ENCODE results near the gene TOMM5. TPM values are rescaled to one million over a fixed set of nuclear protein-coding genes. Genes with fewer than 3 reads are reported as not detected.

The TOMM5 gene
- 72.0 TPM for total RNA-seq

GRCh38 chr9:37592108-37592951 is at the start of gene TOMM5:
TOMM5 (minus strand) TSS chr9:37592597; CDS start chr9:37592532, 65 bp downstream.
- H3K4me3 ChIP-seq (ENCODE audit: low read length in 3 of 3), result peak within 1 kb of the TSS; percentile 98 to 100 (median 99)

DNA sequence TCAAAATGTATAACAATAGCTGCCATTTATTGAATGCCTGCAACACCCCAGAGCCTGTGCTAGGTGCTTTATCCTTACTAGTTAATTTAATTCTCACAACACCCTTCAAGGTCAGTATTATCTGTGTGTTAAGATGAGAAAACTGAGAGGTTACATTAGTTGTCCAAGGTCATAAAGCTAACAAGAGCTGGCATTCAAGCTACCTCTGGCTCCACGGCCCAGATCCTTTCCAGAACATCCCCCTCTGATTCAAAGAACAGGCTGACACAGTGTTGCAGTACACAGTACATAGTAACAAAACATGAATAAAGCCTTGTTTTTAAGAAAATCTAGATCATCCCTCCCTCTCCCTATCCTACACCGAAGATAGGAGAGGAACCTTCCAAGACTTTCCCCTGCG is 48.9 kb upstream of the TOMM5 start:
- H3K36me3 ChIP-seq (ENCODE audit: control insufficient read depth in 3 of 3, insufficient read depth in 3 of 3, low read length in 3 of 3), result no peaks in the 10 kb centered on the region
- no peak overlapping the region for H3K9ac ChIP-seq (ENCODE audit: low read depth in 1 of 3, low read length in 3 of 3)
- H3K4me1 ChIP-seq (ENCODE audit: control insufficient read depth in 3 of 3, insufficient read depth in 3 of 3, low read length in 3 of 3), result peaks cover 15 to 22% (median 19%) of the 10 kb centered on the region in 3 donors
- peaks cover 0 to 4% (median 3%) of the 10 kb centered on the region in 3 donors for H3K27me3 ChIP-seq (ENCODE audit: control insufficient read depth in 3 of 3, insufficient read depth in 3 of 3, low read length in 3 of 3)
- no peak overlapping the region for H3K4me3 ChIP-seq (ENCODE audit: low read length in 3 of 3)
- no peak overlapping the region for H3K27ac ChIP-seq (ENCODE audit: low read depth, low read length)
- no peaks in the 10 kb centered on the region for H3K9me3 ChIP-seq (ENCODE audit: control insufficient read depth in 3 of 3, low read length in 3 of 3)

More at GRCh38 chr9:37592108-37592951, at the start of gene TOMM5:
- Histone ChIP-seq H3K27ac (ENCODE audit: low read depth, low read length) (peak within 1 kb of the TSS; percentile 77), H3K36me3 (ENCODE audit: control insufficient read depth in 3 of 3, insufficient read depth in 3 of 3, low read length in 3 of 3) (peaks cover 2 to 17% (median 14%) of the 10 kb centered on the region in 3 donors), H3K9me3 (ENCODE audit: control insufficient read depth in 3 of 3, low read length in 3 of 3) (no peaks in the 10 kb centered on the region), H3K9ac (ENCODE audit: low read depth in 1 of 3, low read length in 3 of 3) (peak within 1 kb of the TSS; percentile 93 to 97 (median 96)), H3K27me3 (ENCODE audit: control insufficient read depth in 3 of 3, insufficient read depth in 3 of 3, low read length in 3 of 3) (peaks cover 0 to 5% (median 0%) of the 10 kb centered on the region in 3 donors), H3K4me1 (ENCODE audit: control insufficient read depth in 3 of 3, insufficient read depth in 3 of 3, low read length in 3 of 3) (peaks cover 12 to 33% (median 13%) of the 10 kb centered on the region in 3 donors)

DNA sequence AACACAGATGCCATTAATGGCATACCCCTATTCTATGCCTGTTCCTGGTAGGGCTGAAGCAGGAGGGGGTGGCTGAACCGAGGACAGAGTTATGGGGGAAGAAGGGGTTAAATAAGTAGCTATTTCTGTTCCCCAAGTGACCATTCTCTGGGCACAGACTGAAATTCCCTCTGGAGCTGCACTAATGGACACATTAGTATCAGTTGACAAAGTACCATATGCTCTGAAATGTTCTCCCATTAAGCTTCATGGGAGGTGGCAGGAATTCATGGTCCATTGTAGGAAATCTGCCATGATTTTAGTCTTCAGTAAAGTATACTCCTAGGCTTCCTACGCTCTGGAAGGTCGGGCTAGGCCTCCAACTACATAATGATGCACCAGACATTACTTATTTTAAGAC is 47.8 kb upstream of the TOMM5 start:
- Histone ChIP-seq H3K36me3 (ENCODE audit: control insufficient read depth in 3 of 3, insufficient read depth in 3 of 3, low read length in 3 of 3) (no peaks in the 10 kb centered on the region), H3K27me3 (ENCODE audit: control insufficient read depth in 3 of 3, insufficient read depth in 3 of 3, low read length in 3 of 3) (peaks cover 0 to 4% (median 3%) of the 10 kb centered on the region in 3 donors), H3K9me3 (ENCODE audit: control insufficient read depth in 3 of 3, low read length in 3 of 3) (no peaks in the 10 kb centered on the region), H3K4me1 (ENCODE audit: control insufficient read depth in 3 of 3, insufficient read depth in 3 of 3, low read length in 3 of 3) (peaks cover 12 to 13% (median 13%) of the 10 kb centered on the region in 3 donors), H3K4me3 (ENCODE audit: low read length in 3 of 3) (peak overlapping the region in 1 of 3 donors; percentile 37), H3K27ac (ENCODE audit: low read depth, low read length) (no peak overlapping the region), H3K9ac (ENCODE audit: low read depth in 1 of 3, low read length in 3 of 3) (no peak overlapping the region)

DNA sequence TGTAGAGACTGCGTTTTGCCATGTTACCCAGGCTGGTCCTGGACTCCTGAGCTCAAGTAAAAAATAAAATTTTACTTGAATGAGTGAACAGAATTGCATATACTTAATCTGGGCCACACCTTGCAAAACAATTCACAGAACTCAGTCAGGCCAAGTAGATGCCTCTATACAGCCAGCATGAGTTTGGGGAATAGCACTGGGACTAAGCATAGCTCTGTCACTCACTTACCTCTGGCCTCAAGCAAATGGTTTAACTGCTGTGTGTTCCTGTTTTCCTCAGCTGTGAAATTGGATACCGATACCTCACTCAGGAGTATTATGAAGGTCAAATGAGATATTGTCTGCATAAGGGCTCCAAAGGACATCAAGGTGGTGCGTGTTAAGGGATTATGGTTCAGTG is 47.4 kb upstream of the TOMM5 start:
- peak overlapping the region in 1 of 3 donors; percentile 37 for H3K4me3 ChIP-seq (ENCODE audit: low read length in 3 of 3)
- peaks cover 12 to 13% (median 13%) of the 10 kb centered on the region in 3 donors for H3K4me1 ChIP-seq (ENCODE audit: control insufficient read depth in 3 of 3, insufficient read depth in 3 of 3, low read length in 3 of 3)
- no peak overlapping the region for H3K9ac ChIP-seq (ENCODE audit: low read depth in 1 of 3, low read length in 3 of 3)
- H3K9me3 ChIP-seq (ENCODE audit: control insufficient read depth in 3 of 3, low read length in 3 of 3), result no peaks in the 10 kb centered on the region
- no peaks in the 10 kb centered on the region for H3K36me3 ChIP-seq (ENCODE audit: control insufficient read depth in 3 of 3, insufficient read depth in 3 of 3, low read length in 3 of 3)
- peaks cover 0 to 4% (median 3%) of the 10 kb centered on the region in 3 donors for H3K27me3 ChIP-seq (ENCODE audit: control insufficient read depth in 3 of 3, insufficient read depth in 3 of 3, low read length in 3 of 3)
- H3K27ac ChIP-seq (ENCODE audit: low read depth, low read length), result no peak overlapping the region

DNA sequence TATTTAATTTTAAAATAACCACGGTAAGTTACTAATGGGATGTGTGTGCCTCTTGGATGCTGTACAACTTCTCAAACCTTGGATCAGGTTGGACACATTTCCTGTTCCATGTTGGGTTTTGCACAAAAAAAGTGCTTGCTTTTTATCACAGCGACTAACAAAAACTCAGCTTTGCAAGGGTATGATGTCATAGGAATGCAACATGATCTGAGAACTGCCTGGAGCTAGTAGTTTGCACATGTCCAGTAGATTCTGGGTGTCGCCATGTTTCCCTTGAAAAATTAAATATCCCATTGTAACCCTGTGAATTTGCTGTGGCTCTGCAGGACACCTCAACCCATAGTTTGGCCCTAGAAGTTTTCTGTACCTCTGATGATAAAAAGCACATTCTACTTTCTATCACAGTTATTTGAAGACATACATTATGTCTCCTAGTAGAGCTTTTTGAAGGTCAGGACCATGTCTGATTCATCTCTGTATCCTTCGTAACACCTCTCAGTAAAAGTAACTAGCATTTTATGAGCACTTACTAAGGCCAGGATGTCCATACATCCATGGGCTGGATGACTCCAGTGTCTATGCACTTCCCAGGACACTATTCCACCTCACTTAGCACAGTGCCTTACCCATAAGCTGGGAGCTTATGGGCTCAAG is 46.8 kb upstream of the TOMM5 start:
- no peak overlapping the region for H3K4me3 ChIP-seq (ENCODE audit: low read length in 3 of 3)
- H3K9ac ChIP-seq (ENCODE audit: low read depth in 1 of 3, low read length in 3 of 3), result no peak overlapping the region
- H3K9me3 ChIP-seq (ENCODE audit: control insufficient read depth in 3 of 3, low read length in 3 of 3), result no peaks in the 10 kb centered on the region
- H3K27ac ChIP-seq (ENCODE audit: low read depth, low read length), result no peak overlapping the region
- H3K27me3 ChIP-seq (ENCODE audit: control insufficient read depth in 3 of 3, insufficient read depth in 3 of 3, low read length in 3 of 3), result peaks cover 0 to 3% (median 3%) of the 10 kb centered on the region in 3 donors
- H3K36me3 ChIP-seq (ENCODE audit: control insufficient read depth in 3 of 3, insufficient read depth in 3 of 3, low read length in 3 of 3), result no peaks in the 10 kb centered on the region
- H3K4me1 ChIP-seq (ENCODE audit: control insufficient read depth in 3 of 3, insufficient read depth in 3 of 3, low read length in 3 of 3), result peaks cover 12 to 13% (median 13%) of the 10 kb centered on the region in 3 donors

DNA sequence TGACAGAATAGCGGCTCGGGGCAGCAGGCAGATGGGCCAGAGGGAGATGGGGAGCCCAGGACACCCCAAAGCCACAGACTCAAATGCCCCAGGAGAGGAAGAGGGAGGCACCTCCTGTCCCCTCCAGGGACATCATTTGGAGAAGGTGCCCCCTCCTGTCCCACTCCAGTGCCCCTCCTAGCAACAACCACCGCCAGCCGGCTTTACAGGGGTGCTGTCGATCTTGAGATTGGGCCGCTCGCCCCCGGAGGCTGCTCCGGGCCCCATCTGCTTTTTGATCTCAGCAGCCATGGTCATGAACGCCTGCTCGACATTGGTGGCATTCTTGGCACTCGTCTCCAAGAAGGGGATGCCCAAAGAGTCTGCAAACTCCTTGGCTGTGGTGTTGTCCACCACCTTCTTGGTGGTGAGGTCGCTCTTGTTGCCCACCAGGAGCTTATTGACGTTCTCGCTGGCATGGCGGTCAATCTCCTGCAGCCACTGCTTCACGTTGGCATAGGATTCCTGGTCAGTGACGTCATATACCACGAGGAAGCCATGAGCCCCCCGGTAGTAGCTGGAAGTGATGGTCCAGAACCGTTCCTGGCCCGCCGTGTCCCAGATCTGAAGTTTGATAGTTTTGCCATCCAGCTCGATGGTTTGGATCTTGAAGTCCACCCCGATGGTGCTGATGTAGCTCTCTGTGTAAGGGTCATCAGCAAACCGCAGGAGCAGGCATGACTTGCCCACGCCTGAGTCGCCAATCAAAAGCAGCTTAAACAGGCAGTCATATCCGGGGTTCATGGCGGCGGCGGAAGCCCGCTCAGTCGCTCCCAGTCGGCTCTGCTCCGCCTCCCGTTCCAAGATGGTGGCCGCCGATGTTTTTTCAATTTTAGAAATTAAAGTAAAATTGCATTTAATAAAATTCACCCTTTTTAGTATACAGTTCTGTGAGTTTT is 44.4 kb upstream of the TOMM5 start:
- Histone ChIP-seq H3K4me1 (ENCODE audit: control insufficient read depth in 3 of 3, insufficient read depth in 3 of 3, low read length in 3 of 3) (peaks cover 12 to 13% (median 13%) of the 10 kb centered on the region in 3 donors), H3K9me3 (ENCODE audit: control insufficient read depth in 3 of 3, low read length in 3 of 3) (no peaks in the 10 kb centered on the region), H3K4me3 (ENCODE audit: low read length in 3 of 3) (no peak overlapping the region), H3K27ac (ENCODE audit: low read depth, low read length) (no peak overlapping the region), H3K9ac (ENCODE audit: low read depth in 1 of 3, low read length in 3 of 3) (no peak overlapping the region), H3K36me3 (ENCODE audit: control insufficient read depth in 3 of 3, insufficient read depth in 3 of 3, low read length in 3 of 3) (no peaks in the 10 kb centered on the region), H3K27me3 (ENCODE audit: control insufficient read depth in 3 of 3, insufficient read depth in 3 of 3, low read length in 3 of 3) (no peaks in the 10 kb centered on the region)

DNA sequence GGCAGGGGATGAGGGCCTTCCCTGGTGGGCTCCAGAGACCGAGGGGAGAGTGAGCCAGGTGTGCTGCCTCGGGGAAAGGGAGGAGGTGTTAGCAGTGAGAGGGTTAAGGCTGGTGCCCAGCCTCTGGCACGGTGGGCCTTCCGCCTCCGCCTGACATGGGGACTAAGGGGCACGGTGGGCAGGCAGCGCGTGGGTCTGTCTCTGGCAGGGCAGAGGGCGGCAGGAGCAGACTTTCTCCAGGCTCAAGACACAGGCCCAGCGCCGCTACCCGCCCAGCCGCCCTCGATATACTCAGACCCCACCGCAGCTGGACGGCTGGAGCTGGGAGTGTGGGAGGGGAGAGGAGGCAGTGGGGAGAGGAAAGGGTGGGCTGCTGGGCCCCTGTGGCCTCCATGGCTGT is 43.4 kb upstream of the TOMM5 start:
- Histone ChIP-seq H3K27me3 (ENCODE audit: control insufficient read depth in 3 of 3, insufficient read depth in 3 of 3, low read length in 3 of 3) (no peaks in the 10 kb centered on the region), H3K27ac (ENCODE audit: low read depth, low read length) (no peak overlapping the region), H3K4me3 (ENCODE audit: low read length in 3 of 3) (no peak overlapping the region), H3K9me3 (ENCODE audit: control insufficient read depth in 3 of 3, low read length in 3 of 3) (no peaks in the 10 kb centered on the region), H3K36me3 (ENCODE audit: control insufficient read depth in 3 of 3, insufficient read depth in 3 of 3, low read length in 3 of 3) (no peaks in the 10 kb centered on the region), H3K9ac (ENCODE audit: low read depth in 1 of 3, low read length in 3 of 3) (no peak overlapping the region), H3K4me1 (ENCODE audit: control insufficient read depth in 3 of 3, insufficient read depth in 3 of 3, low read length in 3 of 3) (peaks cover 12 to 13% (median 12%) of the 10 kb centered on the region in 3 donors)

- H3K4me1 ChIP-seq (ENCODE audit: control insufficient read depth in 3 of 3, insufficient read depth in 3 of 3, low read length in 3 of 3), result no peaks in the 10 kb centered on the region
- H3K27ac ChIP-seq (ENCODE audit: low read depth, low read length), result no peak overlapping the region
- H3K27me3 ChIP-seq (ENCODE audit: control insufficient read depth in 3 of 3, insufficient read depth in 3 of 3, low read length in 3 of 3), result no peaks in the 10 kb centered on the region
- H3K36me3 ChIP-seq (ENCODE audit: control insufficient read depth in 3 of 3, insufficient read depth in 3 of 3, low read length in 3 of 3), result no peaks in the 10 kb centered on the region
- no peak overlapping the region for H3K9ac ChIP-seq (ENCODE audit: low read depth in 1 of 3, low read length in 3 of 3)
- no peak overlapping the region for H3K4me3 ChIP-seq (ENCODE audit: low read length in 3 of 3)
- no peaks in the 10 kb centered on the region for H3K9me3 ChIP-seq (ENCODE audit: control insufficient read depth in 3 of 3, low read length in 3 of 3)
These were observed 40.1 kb upstream of the TOMM5 start for GRCh38 chr9:37632479-37632878.

GRCh38 chr9:37626708-37627292 is 34.4 kb upstream of the TOMM5 start:
- Histone ChIP-seq H3K9me3 (ENCODE audit: control insufficient read depth in 3 of 3, low read length in 3 of 3) (no peaks in the 10 kb centered on the region), H3K27ac (ENCODE audit: low read depth, low read length) (no peak overlapping the region), H3K4me1 (ENCODE audit: control insufficient read depth in 3 of 3, insufficient read depth in 3 of 3, low read length in 3 of 3) (no peaks in the 10 kb centered on the region), H3K27me3 (ENCODE audit: control insufficient read depth in 3 of 3, insufficient read depth in 3 of 3, low read length in 3 of 3) (no peaks in the 10 kb centered on the region), H3K4me3 (ENCODE audit: low read length in 3 of 3) (no peak overlapping the region), H3K36me3 (ENCODE audit: control insufficient read depth in 3 of 3, insufficient read depth in 3 of 3, low read length in 3 of 3) (no peaks in the 10 kb centered on the region), H3K9ac (ENCODE audit: low read depth in 1 of 3, low read length in 3 of 3) (no peak overlapping the region)
